Measurements from ENCODE around the gene PTPRD. TPM values are rescaled to one million over a fixed set of nuclear protein-coding genes. Genes with fewer than 3 reads are reported as not detected.

The PTPRD gene
- total and polyA plus RNA-seq, 9 of the 15 experiments (the other 6 are each of a cell fraction or from before 2014, with no cell fraction given), result 0.11 TPM; not detected in 8

DNA sequence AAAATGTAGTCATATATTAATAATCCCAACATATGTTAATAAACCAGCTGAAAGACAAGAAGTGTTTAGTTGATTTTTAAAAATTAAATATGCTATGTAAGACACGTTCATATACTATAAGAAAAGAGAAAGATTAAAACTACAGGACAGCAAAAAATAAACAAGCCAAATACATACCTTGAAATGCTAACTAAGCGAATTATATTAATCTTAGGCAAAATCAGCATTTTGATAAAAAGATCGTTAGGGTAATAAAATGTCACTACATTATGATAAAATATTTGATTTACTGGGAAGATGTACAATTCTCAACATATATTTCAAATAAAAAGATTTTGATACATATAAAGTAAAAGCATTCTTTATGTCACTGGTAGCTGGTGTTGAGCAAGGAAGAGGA, 938.3 kb downstream of the PTPRD start:
- H3K36me3 ChIP-seq (ENCODE audit: control insufficient read depth, insufficient read depth, low read length), result no peaks in the 10 kb centered on the region
- POLR2A ChIA-PET, result no interaction called here

DNA sequence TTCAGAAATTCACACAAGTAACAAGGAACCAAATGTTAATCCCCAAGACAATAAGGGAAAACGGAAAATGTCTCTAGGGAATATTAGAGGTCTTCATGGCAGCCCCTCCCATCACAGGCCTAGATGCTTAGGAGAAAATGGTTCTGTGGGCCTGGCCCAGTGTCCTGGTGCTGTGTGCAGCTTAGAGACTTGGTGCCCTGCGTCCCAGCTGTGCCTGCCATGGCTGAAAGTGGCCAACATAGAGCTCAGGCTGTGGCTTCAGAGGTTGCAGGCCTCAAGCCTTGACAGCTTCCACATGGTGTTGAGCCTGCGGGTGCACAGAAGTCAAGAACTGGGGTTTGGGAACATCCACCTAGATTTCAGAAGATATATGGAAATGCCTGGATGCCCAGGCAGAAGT, 942.3 kb downstream of the PTPRD start:
- Histone ChIP-seq H3K27me3 (ENCODE audit: control insufficient read depth in 2 of 2, insufficient read depth in 2 of 2, low read length in 2 of 2) (no peaks in the 10 kb centered on the region), H2AFZ (ENCODE audit: low read depth, low read length) (no peak overlapping the region), H3K4me3 (no peak overlapping the region), H3K79me2 (ENCODE audit: control insufficient read depth, insufficient read depth, low read length) (no peaks in the 10 kb centered on the region), H3K27ac (ENCODE audit: extremely low read depth, low read depth, low read length) (no peak overlapping the region), H3K36me3 (ENCODE audit: control insufficient read depth, insufficient read depth, low read length) (no peaks in the 10 kb centered on the region), H4K20me1 (replicated peaks; ENCODE audit: control insufficient read depth, insufficient read depth, low read length) (no peaks in the 10 kb centered on the region), H3K9me3 (replicated peaks; ENCODE audit: control insufficient read depth, insufficient read depth, low read depth, low read length) (no peaks in the 10 kb centered on the region), H3K4me1 (replicated peaks in 1 of 2; ENCODE audit: control insufficient read depth in 2 of 2, insufficient read depth in 2 of 2, low read length in 2 of 2) (no peaks in the 10 kb centered on the region), H3K4me2 (ENCODE audit: insufficient read depth, low read length) (no peak overlapping the region), H3K9me1 (ENCODE audit: control insufficient read depth, insufficient read depth, low read length) (no peaks in the 10 kb centered on the region), H3K9ac (ENCODE audit: insufficient read depth in 1 of 2, low read depth in 2 of 2, low read length in 2 of 2) (no peak overlapping the region)
- ATAC-seq (no peak), FAIRE-seq (no peak), DNase-seq (ENCODE audit: extremely low read depth in 1 of 4, low spot score in 3 of 4) (no peak)
- no peak for TF ChIP-seq NR1H2 (CRISPR knock-in tag; IDR thresholded peaks at IDR 0.05)
- TF ChIP-seq, protein P1, sequence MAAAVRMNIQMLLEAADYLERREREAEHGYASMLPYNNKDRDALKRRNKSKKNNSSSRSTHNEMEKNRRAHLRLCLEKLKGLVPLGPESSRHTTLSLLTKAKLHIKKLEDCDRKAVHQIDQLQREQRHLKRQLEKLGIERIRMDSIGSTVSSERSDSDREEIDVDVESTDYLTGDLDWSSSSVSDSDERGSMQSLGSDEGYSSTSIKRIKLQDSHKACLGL (CRISPR knock-in tag; IDR thresholded peaks at IDR 0.05; ENCODE audit: borderline replicate concordance, poor library complexity, severe bottlenecking), result no peak
- TF ChIP-seq DACH1 (IDR thresholded peaks at IDR 0.05; ENCODE audit: partially characterized antibody), result no peak
- no peak for TF ChIP-seq NR2F6 (CRISPR knock-in tag; IDR thresholded peaks at IDR 0.05)
- no peak for TF ChIP-seq ZNF511 (CRISPR knock-in tag; IDR thresholded peaks at IDR 0.05)
- no peak for TF ChIP-seq JUNB (CRISPR knock-in tag; conservative IDR thresholded peaks at IDR 0.05)
- no peak for TF ChIP-seq ZNF644 (tag; IDR thresholded peaks at IDR 0.05; ENCODE audit: low read depth)
- no peak for TF ChIP-seq RBM34 (IDR thresholded peaks at IDR 0.05; ENCODE audit: borderline replicate concordance, insufficient read depth, low read length)
- TF ChIP-seq ZNF174 (CRISPR knock-in tag; IDR thresholded peaks at IDR 0.05), result no peak
- no peak for TF ChIP-seq BRF1 (IDR thresholded peaks at IDR 0.05; ENCODE audit: borderline replicate concordance, extremely low read depth, insufficient read length)
- no peak for TF ChIP-seq MEF2D (tag; conservative IDR thresholded peaks at IDR 0.05; ENCODE audit: low read depth)
- TF ChIP-seq ZFPM2 (CRISPR knock-in tag; IDR thresholded peaks at IDR 0.05), result no peak
- TF ChIP-seq, protein P2, sequence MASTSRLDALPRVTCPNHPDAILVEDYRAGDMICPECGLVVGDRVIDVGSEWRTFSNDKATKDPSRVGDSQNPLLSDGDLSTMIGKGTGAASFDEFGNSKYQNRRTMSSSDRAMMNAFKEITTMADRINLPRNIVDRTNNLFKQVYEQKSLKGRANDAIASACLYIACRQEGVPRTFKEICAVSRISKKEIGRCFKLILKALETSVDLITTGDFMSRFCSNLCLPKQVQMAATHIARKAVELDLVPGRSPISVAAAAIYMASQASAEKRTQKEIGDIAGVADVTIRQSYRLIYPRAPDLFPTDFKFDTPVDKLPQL (IDR thresholded peaks at IDR 0.05; ENCODE audit: extremely low read depth, insufficient read length), result no peak
- TF ChIP-seq MTA2 (IDR thresholded peaks at IDR 0.05; ENCODE audit: low read depth), result no peak
- intact Hi-C loops (cut with micrococcal nuclease) (no loop called here), in situ Hi-C loops (cut with MboI) (no loop called here)
- ChIA-PET CTCF (ENCODE audit: low intra/inter-chr PET ratio) (no interaction called here), POLR2A (no interaction called here)
- WGBS (ENCODE audit: insufficient coverage, low coverage, missing lambda C conversion rate), result 0% methylated on average over 2 of the region's 3 CpGs
- no TSS peak for BruUV-seq (replicated peaks)

More for the DNA sequence above, 938.3 kb downstream of the PTPRD start:
- no peak for TF ChIP-seq ELF2 (CRISPR knock-in tag; IDR thresholded peaks at IDR 0.05)
- TF ChIP-seq ZNF316 (IDR thresholded peaks at IDR 0.05), result peak; percentile 35
- CTCF ChIA-PET (ENCODE audit: low intra/inter-chr PET ratio), result no interaction called here
- 4% methylated on average over 3 of the region's 3 CpGs for WGBS (ENCODE audit: insufficient coverage, low coverage, missing lambda C conversion rate)
- DNase-seq (ENCODE audit: extremely low read depth in 1 of 4, low spot score in 3 of 4) (no peak), ATAC-seq (no peak), FAIRE-seq (no peak)
- no peak overlapping the region for H2AFZ ChIP-seq (ENCODE audit: low read depth, low read length)
- H4K20me1 ChIP-seq (replicated peaks; ENCODE audit: control insufficient read depth, insufficient read depth, low read length), result no peaks in the 10 kb centered on the region
- H3K79me2 ChIP-seq (ENCODE audit: control insufficient read depth, insufficient read depth, low read length), result no peaks in the 10 kb centered on the region
- no peaks in the 10 kb centered on the region for H3K27me3 ChIP-seq (ENCODE audit: control insufficient read depth in 2 of 2, insufficient read depth in 2 of 2, low read length in 2 of 2)
- H3K9me3 ChIP-seq (replicated peaks; ENCODE audit: control insufficient read depth, insufficient read depth, low read depth, low read length), result no peaks in the 10 kb centered on the region
- H3K9me1 ChIP-seq (ENCODE audit: control insufficient read depth, insufficient read depth, low read length), result no peaks in the 10 kb centered on the region
- H3K4me3 ChIP-seq, result no peak overlapping the region
- no peak overlapping the region for H3K4me2 ChIP-seq (ENCODE audit: insufficient read depth, low read length)
- BruUV-seq (replicated peaks), result no TSS peak
- in situ Hi-C loops (cut with MboI), result no loop called here
- no peak overlapping the region for H3K27ac ChIP-seq (ENCODE audit: extremely low read depth, low read depth, low read length)
- intact Hi-C loops (cut with micrococcal nuclease), result no loop called here
- H3K4me1 ChIP-seq (replicated peaks in 1 of 2; ENCODE audit: control insufficient read depth in 2 of 2, insufficient read depth in 2 of 2, low read length in 2 of 2), result no peaks in the 10 kb centered on the region
- H3K9ac ChIP-seq (ENCODE audit: insufficient read depth in 1 of 2, low read depth in 2 of 2, low read length in 2 of 2), result no peak overlapping the region
